ENCODE measurements around the gene ZNF576.
"Not testable (repeated sequence)": the region's sequence is repeated elsewhere in the genome, so short reads cannot be mapped to it uniquely, and the experiment has no call there.

ZNF576 gene

DNA sequence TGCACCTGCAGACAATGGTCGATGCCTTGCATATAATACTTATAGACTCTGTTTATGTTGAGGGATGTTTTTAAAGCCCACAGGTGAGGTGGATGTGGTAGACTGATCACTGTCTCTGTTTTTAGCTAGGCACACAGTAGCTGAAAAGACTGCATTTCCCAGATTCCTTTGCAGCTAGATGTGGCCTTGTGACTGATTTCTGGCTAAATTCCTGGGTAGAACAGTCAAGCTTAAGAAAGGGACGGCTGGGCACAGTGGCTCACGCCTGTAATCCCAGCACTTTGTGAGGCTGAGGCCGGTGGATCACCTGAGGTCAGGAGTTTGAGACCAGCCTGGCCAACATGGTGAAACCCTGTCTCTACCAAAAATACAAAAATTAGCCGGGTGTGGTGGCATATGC is 3.9 kb downstream of the ZNF576 start:
- not testable (repeated sequence) for DNase-seq

DNA sequence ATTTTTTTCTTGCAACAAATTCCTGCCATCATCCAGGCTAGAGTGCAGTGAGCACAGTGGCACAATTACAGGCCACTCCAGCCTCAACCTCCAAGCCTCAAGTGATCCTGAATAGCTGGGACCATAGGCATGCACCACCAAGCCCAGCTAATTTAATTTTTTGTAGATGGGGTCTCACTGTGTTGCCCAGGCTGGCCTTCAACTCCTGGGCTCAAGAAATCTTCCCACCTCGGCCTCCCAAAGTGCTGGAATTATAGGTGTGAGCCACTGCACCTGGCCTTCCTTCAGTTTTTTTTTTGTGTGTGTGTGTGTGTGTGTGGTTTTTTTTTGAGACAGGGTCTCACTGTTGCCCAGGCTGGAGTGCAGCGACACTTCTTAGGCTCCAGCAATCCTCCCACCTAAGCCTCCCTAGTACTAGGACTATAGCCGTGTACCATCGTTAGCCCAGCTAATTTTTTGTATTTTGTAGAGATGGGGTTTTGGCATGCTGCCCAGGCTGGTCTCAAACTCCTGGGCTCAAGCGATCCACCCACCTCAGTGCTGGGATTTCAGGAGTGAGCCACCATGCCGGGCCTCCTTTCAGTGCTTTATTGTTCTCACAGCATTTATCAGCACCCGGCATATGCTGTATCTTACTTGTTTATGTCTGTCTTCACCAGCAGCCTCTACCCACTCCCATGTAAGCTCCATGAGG is 9.6 kb downstream of the ZNF576 start:
- no peak for DNase-seq

- DNase-seq, result no peak
These were observed 10.3 kb downstream of the ZNF576 start for GRCh38 chr19:43606569-43607229.

GRCh38 chr19:43607238-43608205 is 11.1 kb downstream of the ZNF576 start:
- DNase-seq, result no peak

DNA sequence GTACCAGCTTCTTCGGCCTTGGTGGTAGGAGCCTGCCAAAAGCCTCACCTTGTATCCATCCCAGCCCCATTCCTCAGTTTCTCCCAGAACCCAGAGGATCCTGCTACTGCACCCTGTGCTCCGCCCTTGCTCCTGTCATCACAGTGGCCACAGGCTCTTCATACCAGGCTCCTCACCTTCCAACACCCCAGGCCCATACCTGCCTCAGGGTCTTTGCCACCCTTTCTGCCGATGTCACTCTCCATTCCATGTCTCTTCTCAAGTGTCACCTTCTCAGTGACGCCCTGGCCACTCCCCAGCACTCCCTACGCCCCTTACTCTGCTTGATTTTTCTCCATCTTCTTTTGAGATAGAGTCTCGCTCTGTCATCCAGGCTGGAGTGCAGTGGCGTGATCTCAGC is 13.5 kb downstream of the ZNF576 start:
- DNase-seq, result no peak

GRCh38 chr19:43610493-43610892 is 14.1 kb downstream of the ZNF576 start:
- DNase-seq, result no peak

- DNase-seq, result no peak
These were observed 15.4 kb downstream of the ZNF576 start, which contains the start of gene SRRM5 for GRCh38 chr19:43611788-43612187. Gene SRRM5 (plus strand): TSS chr19:43612088. CDS start chr19:43612122, 34 bp downstream.

DNA sequence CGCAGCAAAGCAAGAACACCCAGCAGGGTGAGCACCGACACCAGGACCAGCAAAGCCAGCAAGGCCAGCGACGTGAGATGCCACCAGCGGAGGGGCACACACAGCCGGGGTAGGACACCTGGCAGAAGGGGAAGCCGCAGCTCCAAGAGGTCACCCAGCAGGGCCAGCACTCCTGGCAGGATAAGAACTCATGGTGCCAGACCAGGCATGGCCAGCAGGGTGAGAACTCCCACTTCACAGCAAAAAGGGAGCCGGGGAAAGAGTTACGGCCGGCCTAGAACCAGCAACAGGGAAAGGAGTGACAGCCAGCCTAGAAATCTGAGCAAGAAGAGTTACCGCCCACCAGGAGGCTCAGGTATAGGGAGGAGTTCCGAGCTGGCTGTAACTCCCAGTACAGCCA is 16.0 kb downstream of the ZNF576 start:
- no peak for DNase-seq

DNA sequence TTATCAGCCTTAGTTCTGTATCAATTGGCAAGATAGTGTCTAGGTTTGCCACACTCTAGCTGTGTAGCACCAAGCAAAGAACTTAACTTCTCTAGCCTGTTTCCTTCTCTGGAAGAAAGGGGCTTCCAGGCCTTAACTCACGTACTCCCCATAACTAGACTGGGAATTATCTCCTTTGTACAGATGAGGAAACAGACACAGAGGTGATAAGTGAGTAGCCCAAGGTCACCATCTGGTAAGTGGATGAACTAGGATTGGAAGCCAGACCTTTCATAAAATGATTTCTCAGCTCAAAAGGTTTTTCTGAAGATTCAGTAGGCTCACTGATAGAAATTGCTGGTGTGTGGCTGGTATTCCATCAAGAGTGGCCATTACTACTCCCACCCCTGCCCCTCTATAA is 19.9 kb downstream of the ZNF576 start:
- no peak for DNase-seq

DNA sequence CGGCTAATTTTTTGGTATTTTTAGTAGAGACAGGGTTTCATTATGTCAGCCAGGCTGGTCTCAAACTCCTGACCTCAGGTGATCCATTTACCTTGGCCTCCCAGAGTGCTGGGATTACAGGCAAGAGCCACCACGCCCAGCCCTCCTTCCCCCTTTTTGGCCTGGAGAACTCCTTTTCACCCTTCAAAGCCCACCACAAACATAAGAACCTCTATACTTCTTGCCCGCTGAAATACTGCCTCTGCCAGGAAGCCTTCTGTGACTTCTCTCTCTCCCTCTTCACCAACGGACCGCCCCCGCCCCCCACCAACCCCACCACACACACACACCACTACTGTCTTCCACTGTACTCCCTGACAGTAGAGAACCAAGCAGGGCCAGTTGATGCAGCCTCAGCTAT is 20.6 kb downstream of the ZNF576 start:
- DNase-seq, result no peak

GRCh38 chr19:43618921-43619261 is 22.5 kb downstream of the ZNF576 start:
- DNase-seq, result peak; percentile 82 to 83

DNA sequence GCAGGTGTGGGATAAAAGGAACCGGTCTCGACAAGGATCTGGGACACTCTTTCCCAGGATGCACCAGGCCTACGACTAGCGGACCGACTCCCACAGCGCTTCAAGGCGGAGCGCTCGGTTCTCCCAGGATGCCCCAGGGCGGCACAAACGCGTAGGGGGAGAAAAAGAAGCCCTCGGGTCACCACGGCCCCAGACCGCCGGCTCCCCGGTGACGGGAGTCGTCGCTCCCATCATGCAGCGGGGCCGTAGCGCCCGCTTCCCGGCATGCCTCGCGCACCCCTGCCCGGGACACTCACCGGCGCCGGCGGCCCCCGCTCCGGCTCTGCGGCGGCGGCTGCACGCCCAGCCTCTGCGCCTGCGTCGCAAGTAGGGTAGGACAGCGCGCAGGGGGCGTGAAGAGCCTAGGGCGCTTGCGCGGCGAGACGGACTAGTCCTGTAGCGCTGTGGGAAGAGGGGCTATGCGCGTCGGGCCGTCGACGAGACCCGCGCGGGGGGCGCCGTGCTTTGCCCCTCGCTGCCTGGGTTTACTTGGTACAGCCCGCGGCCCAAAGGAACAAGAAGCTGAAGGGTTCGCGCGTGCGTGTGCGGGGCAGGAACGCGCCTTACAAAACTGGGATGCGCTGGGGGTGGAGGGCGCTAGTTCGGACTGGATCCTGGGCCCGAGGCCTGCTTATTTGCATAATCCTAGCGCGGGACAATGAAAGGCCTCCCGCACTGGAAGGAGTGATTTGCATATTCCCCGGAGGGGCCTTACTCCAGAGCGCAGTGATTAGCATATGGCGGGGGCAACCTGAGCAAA is 23.1 kb downstream of the ZNF576 start, which contains the start of gene ZNF428:
TSS of gene ZNF428 (minus strand) at position 368 of the 799 bp plus-strand sequence. CDS start 5,325 bp downstream, outside the sequence.
- peak; percentile 83 to 88 for DNase-seq

DNA sequence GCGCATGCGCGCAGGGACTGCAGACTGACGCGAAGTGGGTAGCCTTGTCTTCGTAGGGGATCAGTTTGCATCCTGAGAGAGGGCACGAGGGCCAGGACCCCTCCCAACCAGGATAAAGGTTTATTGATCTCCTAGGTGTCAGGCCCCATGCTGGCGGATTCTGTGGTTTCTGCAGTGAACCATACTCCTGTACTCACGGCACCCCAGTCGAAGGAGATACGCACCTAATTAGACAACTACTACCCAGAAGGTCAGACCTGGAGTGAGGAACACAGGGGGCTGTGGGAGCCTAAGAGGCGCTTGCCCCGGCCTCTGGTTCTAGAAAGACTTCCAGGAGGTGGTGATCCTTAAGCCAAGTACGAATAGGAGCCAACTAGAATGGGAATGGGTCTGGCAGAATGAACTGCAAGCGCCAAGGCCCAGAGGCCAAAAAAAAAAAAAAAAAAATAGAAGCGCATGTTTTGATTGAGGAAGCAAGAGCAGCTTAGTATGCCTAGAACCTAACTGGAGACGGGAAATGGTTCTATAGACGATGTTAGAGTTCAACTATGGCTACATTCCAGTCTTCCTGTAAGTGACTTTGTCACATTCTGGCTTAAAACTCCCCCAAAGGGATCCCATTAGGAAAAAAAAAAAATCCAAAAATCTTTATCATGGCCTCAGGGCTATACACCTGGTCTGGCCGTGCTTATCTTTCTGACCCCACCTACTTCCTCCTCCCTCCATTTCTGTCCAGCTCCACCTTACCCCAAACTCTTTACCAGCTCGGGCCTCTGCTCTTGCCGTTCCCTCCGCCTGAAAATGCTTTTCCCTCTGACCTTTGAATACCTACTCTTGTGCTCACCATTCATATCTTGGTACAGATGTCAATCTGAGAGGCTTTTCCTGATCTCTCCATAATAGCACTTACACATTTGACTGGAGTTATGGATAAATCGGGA is 23.9 kb downstream of the ZNF576 start:
- DNase-seq, result no peak

DNA sequence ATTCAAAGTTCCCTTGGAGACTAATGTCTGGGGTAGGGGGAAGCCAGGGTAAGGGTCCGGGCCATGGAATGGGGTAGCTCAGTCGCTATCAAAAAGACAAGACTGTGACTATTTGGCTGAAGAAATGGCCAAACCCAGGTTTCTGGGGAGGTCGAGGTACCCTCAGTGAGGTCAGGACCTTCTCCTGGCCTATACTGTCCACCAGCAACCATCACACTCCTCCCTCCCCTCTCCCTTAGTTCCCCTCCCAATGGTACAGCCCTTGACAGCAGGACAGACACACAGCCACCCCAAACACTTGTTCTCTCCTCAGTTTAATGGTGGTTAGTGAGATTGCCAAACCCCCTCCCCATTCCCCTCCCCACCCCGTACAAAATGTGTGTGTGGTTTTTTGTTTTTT is 25.7 kb downstream of the ZNF576 start:
- DNase-seq, result no peak

- DNase-seq, result no peak
These were observed 26.6 kb downstream of the ZNF576 start for GRCh38 chr19:43622956-43623355.

DNA sequence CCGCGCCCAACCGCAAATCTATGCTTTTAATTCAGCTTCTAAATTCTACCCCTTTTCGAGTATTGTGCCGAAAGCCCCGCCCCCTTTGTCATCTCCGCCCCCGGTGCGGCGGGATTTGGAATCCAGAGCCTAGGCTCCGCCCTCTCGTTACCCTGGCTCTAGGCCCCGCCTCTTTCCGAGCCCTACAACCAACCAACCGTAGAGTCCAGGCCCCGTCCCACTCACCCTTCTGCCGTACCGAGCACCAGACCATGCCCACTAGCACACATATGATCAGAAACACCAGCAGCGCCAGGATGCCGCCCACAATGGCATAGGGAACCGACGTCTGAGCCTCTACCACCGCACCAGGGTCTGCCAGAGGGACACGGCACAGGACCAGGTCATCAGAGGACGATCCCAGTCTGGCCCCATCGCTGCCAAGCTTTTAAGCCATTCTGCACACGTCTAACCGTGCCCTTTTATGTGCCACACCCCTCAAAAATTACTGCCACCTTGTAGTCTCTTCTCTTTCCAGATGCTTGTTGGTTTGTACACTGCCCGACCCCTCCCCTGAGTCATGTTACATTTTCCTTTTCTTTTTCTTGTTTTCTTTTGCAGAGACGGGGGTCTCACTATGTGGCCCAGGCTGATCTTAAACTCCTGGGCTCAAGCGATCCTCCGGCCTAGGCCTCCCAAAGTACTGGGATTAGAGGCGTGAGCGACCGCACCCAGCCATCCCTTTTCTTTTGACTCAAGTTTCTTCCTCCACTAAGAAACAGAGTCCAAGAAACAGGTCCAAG is 27.7 kb downstream of the ZNF576 start:
- no peak for DNase-seq

- no peak for DNase-seq
These were observed 28.5 kb downstream of the ZNF576 start for GRCh38 chr19:43624933-43625332.

GRCh38 chr19:43625918-43626579 is 29.7 kb downstream of the ZNF576 start:
- DNase-seq, result no peak

DNA sequence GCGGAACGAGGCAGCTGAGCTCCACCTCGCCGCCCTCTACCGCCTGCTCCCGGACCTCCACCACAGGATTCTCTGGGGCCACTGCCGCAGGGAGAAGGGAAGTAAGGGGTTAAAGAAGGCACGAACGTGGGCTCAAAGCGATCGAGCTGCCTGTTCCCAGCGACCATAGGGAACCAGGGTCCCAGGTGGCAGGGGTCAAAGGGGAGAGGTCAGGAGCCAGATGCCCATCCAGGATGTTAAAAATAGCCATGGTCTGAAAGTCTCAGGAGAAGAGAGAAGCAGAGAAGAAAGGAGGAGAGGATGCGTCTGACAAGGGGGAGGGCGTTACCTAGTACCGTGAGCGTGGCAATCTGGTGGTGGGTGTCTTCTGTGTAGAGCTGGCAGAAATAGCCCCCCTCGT is 30.4 kb downstream of the ZNF576 start:
- no peak for DNase-seq
